ENCODE measurements around the gene ZSCAN29. TPM values are rescaled to one million over a fixed set of nuclear protein-coding genes. Genes with fewer than 3 reads are reported as not detected.

ZSCAN29 gene
- 51.2 TPM for polyA plus RNA-seq (2013, experiment 1 of 4)
- polyA plus RNA-seq (2013, experiment 2 of 4): 51.0 TPM
- 32.5 TPM for polyA plus RNA-seq (2013, experiment 3 of 4)
- 42.0 TPM for polyA plus RNA-seq (2013, experiment 4 of 4)

DNA sequence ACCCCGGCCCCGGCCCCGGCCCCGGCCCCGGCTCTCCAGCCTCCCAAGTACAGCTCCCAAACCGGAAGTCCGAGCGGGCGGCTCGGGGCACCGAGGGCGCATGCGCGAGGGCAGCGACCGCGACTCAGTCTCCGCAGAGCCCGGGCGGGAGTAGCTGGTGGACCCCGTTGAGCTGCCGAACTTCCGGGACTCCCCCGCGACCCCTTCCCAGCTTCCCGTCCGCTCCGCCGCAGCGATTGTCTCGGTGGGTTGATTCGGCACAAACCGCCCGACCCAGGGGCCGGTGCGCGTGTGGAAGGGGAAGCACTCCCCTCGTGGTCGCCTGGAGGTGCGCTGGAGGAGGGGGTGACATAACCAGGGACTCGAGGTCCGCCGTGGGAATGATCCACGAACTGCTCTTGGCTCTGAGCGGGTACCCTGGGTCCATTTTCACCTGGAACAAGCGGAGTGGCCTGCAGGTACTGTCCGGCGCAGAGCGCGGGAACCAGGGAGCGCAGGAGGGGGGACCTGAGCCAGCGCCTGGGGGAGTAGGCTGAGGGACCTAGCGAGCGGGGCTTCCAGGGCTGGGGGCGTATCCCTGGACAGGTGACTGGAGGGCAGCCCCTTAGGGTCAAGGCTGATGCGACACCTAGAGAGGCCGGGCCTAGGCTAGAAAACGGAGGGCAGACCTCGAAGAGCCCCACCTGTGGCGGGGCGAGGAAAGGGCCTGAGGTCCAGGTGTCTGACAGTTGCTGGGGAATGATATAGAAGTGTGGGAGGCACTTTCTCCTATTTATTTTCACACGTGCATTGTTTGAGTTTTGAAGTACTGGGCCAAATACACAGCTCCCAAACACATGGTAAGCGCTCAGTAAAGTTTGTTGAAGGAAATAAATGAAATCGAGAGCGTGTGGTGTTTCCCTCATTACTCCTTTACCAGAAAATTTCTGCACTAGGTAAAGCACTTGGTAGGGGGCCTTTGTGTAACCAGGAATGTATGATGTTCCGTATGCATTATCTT lies at the start of gene ZSCAN29, which contains the start of gene TUBGCP4:
Gene ZSCAN29, minus strand, starts transcription at position 69 of the 1,000 bp plus-strand sequence. CDS start 1,130 bp downstream, outside the sequence.
Gene TUBGCP4, plus strand, starts transcription at position 127 of the 1,000 bp plus-strand sequence. Its CDS starts 254 bp downstream, at position 381.
- Histone ChIP-seq H3K27ac (ENCODE audit: insufficient read depth, low read depth, low read length, poor library complexity, severe bottlenecking) (no peak within 1 kb of the TSS), H3K9me3 (ENCODE audit: control insufficient read depth, low read length) (no peaks in the 10 kb centered on the region), H3K27me3 (ENCODE audit: control insufficient read depth, insufficient read depth, low read length, poor library complexity, severe bottlenecking) (no peaks in the 10 kb centered on the region), H3K4me1 (ENCODE audit: control insufficient read depth, insufficient read depth, low read length) (peaks cover 12% of the 10 kb centered on the region), H3K36me3 (ENCODE audit: control insufficient read depth, insufficient read depth, low read length) (peaks cover 11% of the 10 kb centered on the region), H3K4me3 (ENCODE audit: insufficient read depth, low read depth, low read length) (peak within 1 kb of the TSS; percentile 86)
- WGBS, 2 experiments: 1% methylated on average over 61 to 65 of the region's 66 CpGs

DNA sequence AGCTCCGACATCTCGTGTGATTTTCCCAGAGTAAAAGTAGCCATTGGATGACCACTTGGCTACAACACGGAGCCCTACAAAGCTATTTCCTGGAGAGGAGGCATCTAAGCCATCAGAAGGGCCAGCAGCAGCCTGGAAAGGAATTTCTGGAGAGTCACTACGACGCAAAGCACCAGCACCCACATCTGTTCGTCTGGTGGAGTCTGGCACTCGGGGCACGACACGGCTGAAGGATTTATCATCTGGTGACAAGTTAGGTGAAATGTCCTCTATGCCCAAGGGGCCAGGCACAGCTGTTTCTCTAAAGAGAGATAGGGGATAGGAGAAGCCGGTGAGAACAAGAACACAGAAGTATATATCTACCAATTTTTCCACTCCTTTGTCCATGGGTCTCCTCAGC lies 49.6 kb upstream of the ZSCAN29 start:
- Histone ChIP-seq H3K4me1 (ENCODE audit: control insufficient read depth, insufficient read depth, low read length) (no peaks in the 10 kb centered on the region), H3K36me3 (ENCODE audit: control insufficient read depth, insufficient read depth, low read length) (peaks cover 41% of the 10 kb centered on the region), H3K9me3 (ENCODE audit: control insufficient read depth, low read length) (no peaks in the 10 kb centered on the region), H3K27ac (ENCODE audit: insufficient read depth, low read depth, low read length, poor library complexity, severe bottlenecking) (peak overlapping the region; percentile 19), H3K4me3 (ENCODE audit: insufficient read depth, low read depth, low read length) (no peak overlapping the region), H3K27me3 (ENCODE audit: control insufficient read depth, insufficient read depth, low read length, poor library complexity, severe bottlenecking) (no peaks in the 10 kb centered on the region)
- WGBS, 2 experiments: 96% methylated on average over 10 of the region's 10 CpGs

DNA sequence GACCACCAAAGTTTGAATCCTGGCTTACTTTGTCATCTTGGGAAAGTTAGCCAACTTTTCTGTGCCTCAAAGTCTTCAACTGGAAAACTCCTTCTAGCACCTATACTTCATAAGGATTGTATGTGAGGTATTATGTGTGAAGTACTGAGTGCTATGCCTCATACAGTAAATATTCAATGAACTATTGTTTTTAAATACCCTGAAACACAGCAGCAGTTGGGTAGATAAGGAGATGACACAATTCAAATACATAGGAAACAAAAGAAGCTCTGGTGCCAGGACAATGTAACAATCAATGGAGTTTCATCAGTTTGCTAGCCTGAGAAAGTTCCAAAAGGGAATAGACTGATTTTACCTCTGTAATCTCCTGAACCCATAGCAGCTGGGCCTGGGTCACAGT lies 43.4 kb upstream of the ZSCAN29 start:
- Histone ChIP-seq H3K36me3 (ENCODE audit: control insufficient read depth, insufficient read depth, low read length) (peaks cover 48% of the 10 kb centered on the region), H3K27me3 (ENCODE audit: control insufficient read depth, insufficient read depth, low read length, poor library complexity, severe bottlenecking) (no peaks in the 10 kb centered on the region), H3K4me3 (ENCODE audit: insufficient read depth, low read depth, low read length) (no peak overlapping the region), H3K9me3 (ENCODE audit: control insufficient read depth, low read length) (no peaks in the 10 kb centered on the region), H3K4me1 (ENCODE audit: control insufficient read depth, insufficient read depth, low read length) (no peaks in the 10 kb centered on the region), H3K27ac (ENCODE audit: insufficient read depth, low read depth, low read length, poor library complexity, severe bottlenecking) (no peak overlapping the region)

DNA sequence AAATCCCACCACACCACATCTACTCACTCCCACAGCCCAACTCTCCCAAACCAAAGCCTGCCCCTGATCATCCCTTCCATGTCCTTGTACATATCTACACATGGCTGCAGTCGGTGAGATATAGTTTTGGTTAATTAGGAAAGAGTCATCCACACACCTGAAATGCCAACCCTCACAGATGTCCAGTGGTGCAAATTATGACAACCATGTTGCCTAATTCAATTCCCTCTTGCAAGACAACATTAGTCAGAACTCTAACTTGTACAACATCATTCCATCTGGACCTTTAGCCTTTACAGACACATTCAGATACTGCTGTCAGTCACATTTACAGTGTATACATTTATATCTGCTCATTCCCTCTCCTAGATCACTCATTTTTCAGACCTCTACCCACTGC lies 41.3 kb upstream of the ZSCAN29 start:
- Histone ChIP-seq H3K4me1 (ENCODE audit: control insufficient read depth, insufficient read depth, low read length) (no peaks in the 10 kb centered on the region), H3K27ac (ENCODE audit: insufficient read depth, low read depth, low read length, poor library complexity, severe bottlenecking) (no peak overlapping the region), H3K36me3 (ENCODE audit: control insufficient read depth, insufficient read depth, low read length) (peaks cover 65% of the 10 kb centered on the region), H3K9me3 (ENCODE audit: control insufficient read depth, low read length) (no peaks in the 10 kb centered on the region), H3K27me3 (ENCODE audit: control insufficient read depth, insufficient read depth, low read length, poor library complexity, severe bottlenecking) (no peaks in the 10 kb centered on the region), H3K4me3 (ENCODE audit: insufficient read depth, low read depth, low read length) (no peak overlapping the region)
- 87% methylated on average over 1 of the region's 1 CpG; no CpG with 5 or more reads in 1 of the 2 experiments for WGBS, 2 experiments

DNA sequence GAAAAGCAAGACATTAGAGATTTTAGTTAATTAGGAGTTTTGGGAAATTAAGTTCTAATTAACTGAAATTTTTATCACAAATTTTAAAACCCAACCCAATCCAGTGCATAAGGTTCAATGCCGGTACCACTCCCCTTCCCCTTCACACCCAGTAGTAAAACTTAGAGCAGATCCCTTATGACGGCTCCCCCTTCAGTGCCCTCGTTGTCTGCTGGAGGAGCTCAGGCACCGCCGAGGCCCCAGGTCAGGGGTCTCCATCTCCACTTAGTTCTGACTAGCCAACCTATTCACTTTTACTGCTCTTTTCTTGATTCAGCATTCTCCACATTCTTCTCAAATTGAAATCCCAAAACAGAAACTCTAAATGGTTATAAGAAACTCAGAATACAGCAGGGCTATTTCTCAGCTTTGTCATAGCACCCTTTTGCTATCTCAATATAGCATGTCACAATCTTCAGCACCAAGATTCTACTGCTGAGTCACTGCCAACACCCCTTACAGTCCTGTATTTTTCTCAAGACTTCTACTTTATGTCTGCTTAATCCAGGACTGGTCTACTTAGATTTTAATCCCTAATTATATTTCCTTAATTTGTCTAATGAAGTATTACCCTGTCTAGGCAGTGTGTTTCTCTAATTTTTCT lies 39.9 kb upstream of the ZSCAN29 start:
- 82 to 88% methylated on average over 5 of the region's 5 CpGs for WGBS, 2 experiments
- Histone ChIP-seq H3K27me3 (ENCODE audit: control insufficient read depth, insufficient read depth, low read length, poor library complexity, severe bottlenecking) (no peaks in the 10 kb centered on the region), H3K4me3 (ENCODE audit: insufficient read depth, low read depth, low read length) (no peak overlapping the region), H3K36me3 (ENCODE audit: control insufficient read depth, insufficient read depth, low read length) (peaks cover 74% of the 10 kb centered on the region), H3K4me1 (ENCODE audit: control insufficient read depth, insufficient read depth, low read length) (no peaks in the 10 kb centered on the region), H3K9me3 (ENCODE audit: control insufficient read depth, low read length) (no peaks in the 10 kb centered on the region), H3K27ac (ENCODE audit: insufficient read depth, low read depth, low read length, poor library complexity, severe bottlenecking) (no peak overlapping the region)

DNA sequence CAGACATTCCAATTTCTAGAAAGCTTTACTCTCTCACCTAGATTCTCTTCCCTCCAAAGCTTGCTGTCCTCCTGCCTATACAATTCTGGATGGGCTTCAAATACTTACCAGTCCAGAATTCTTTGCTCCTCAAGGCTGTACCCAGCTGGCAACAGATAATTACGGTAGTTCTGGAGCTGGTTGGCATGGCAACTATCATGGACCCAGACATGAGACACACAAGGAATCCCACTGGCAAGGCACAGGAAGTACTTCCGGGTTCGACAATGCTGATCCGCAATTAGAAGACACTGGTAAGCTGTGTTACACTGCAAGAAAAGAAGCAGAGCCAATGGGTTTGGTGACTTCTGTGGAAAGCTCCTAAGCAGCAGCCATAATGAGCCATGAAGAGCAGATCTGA lies 37.9 kb upstream of the ZSCAN29 start:
- 97 to 98% methylated on average over 4 of the region's 4 CpGs for WGBS, 2 experiments
- Histone ChIP-seq H3K27ac (ENCODE audit: insufficient read depth, low read depth, low read length, poor library complexity, severe bottlenecking) (no peak overlapping the region), H3K27me3 (ENCODE audit: control insufficient read depth, insufficient read depth, low read length, poor library complexity, severe bottlenecking) (no peaks in the 10 kb centered on the region), H3K4me1 (ENCODE audit: control insufficient read depth, insufficient read depth, low read length) (no peaks in the 10 kb centered on the region), H3K36me3 (ENCODE audit: control insufficient read depth, insufficient read depth, low read length) (peaks cover 67% of the 10 kb centered on the region), H3K9me3 (ENCODE audit: control insufficient read depth, low read length) (no peaks in the 10 kb centered on the region), H3K4me3 (ENCODE audit: insufficient read depth, low read depth, low read length) (no peak overlapping the region)

DNA sequence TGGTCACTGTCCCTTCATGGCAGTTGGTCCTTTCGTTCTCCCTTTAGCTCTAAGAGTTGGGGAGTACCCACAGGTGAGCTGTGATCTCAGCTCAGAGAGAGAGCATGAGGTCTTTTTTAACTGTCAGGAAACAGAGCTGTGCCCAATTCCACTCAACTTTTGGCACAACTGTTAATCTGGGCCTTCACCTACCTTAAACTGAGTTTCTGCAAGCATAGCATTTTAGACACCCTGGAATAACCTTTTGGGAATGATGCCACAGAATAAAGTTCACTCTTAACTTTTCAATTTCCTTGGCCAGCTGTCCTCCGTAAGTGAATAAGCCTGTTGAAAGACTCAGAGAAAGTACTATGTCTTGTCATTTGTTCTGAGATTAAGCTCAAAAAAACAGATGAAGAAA lies 36.0 kb upstream of the ZSCAN29 start:
- H3K4me1 ChIP-seq (ENCODE audit: control insufficient read depth, insufficient read depth, low read length): no peaks in the 10 kb centered on the region
- H3K27me3 ChIP-seq (ENCODE audit: control insufficient read depth, insufficient read depth, low read length, poor library complexity, severe bottlenecking): no peaks in the 10 kb centered on the region
- WGBS, 2 experiments: 60 to 70% methylated on average over 2 of the region's 2 CpGs
- H3K36me3 ChIP-seq (ENCODE audit: control insufficient read depth, insufficient read depth, low read length): peaks cover 63% of the 10 kb centered on the region
- no peak overlapping the region for H3K27ac ChIP-seq (ENCODE audit: insufficient read depth, low read depth, low read length, poor library complexity, severe bottlenecking)
- H3K4me3 ChIP-seq (ENCODE audit: insufficient read depth, low read depth, low read length): no peak overlapping the region
- no peaks in the 10 kb centered on the region for H3K9me3 ChIP-seq (ENCODE audit: control insufficient read depth, low read length)

DNA sequence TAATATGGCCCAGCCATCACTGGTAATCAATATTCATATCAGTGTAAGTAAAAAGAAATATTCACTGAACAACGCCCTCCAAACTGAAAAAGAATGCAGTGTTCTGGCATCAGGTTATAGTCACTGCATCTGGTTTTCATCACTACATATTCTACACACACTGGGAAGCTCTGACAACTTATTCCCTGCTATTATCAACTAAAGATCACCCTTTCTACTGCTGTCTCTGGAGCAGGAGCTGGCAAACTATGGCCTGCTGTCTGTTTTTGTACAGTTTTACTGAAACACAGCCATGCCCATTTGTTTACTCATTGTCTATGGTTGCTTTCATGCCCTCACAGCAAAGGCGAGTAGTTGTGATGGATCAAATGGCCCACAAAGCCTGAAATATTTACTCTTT lies 35.3 kb upstream of the ZSCAN29 start:
- H3K36me3 ChIP-seq (ENCODE audit: control insufficient read depth, insufficient read depth, low read length): peaks cover 63% of the 10 kb centered on the region
- WGBS, 2 experiments: 91 to 94% methylated on average over 2 of the region's 2 CpGs
- H3K4me1 ChIP-seq (ENCODE audit: control insufficient read depth, insufficient read depth, low read length): no peaks in the 10 kb centered on the region
- H3K9me3 ChIP-seq (ENCODE audit: control insufficient read depth, low read length): no peaks in the 10 kb centered on the region
- H3K27ac ChIP-seq (ENCODE audit: insufficient read depth, low read depth, low read length, poor library complexity, severe bottlenecking): no peak overlapping the region
- H3K4me3 ChIP-seq (ENCODE audit: insufficient read depth, low read depth, low read length): no peak overlapping the region
- no peaks in the 10 kb centered on the region for H3K27me3 ChIP-seq (ENCODE audit: control insufficient read depth, insufficient read depth, low read length, poor library complexity, severe bottlenecking)

DNA sequence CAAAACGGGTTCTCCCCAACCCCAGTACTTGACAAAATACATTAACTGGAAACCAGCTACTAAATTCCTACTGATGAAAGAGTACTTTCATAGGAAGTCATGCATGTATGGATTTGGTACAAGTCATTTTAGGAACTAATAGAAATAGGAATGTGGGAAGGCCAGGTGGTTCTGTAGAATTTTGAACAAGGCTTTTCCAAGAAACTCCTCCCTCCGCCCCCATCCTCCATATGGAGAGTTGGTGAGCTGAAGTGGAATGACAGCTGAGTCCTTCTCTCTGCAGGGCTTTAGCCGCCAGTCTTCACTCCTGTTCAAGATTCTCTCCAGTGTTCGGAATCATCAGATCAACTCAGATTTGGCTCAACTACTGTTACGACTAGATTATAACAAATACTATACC lies 33.3 kb upstream of the ZSCAN29 start:
- Histone ChIP-seq H3K36me3 (ENCODE audit: control insufficient read depth, insufficient read depth, low read length) (peaks cover 54% of the 10 kb centered on the region), H3K9me3 (ENCODE audit: control insufficient read depth, low read length) (no peaks in the 10 kb centered on the region), H3K4me1 (ENCODE audit: control insufficient read depth, insufficient read depth, low read length) (no peaks in the 10 kb centered on the region), H3K27me3 (ENCODE audit: control insufficient read depth, insufficient read depth, low read length, poor library complexity, severe bottlenecking) (no peaks in the 10 kb centered on the region), H3K27ac (ENCODE audit: insufficient read depth, low read depth, low read length, poor library complexity, severe bottlenecking) (no peak overlapping the region), H3K4me3 (ENCODE audit: insufficient read depth, low read depth, low read length) (no peak overlapping the region)
- 94 to 99% methylated on average over 5 of the region's 5 CpGs for WGBS, 2 experiments

DNA sequence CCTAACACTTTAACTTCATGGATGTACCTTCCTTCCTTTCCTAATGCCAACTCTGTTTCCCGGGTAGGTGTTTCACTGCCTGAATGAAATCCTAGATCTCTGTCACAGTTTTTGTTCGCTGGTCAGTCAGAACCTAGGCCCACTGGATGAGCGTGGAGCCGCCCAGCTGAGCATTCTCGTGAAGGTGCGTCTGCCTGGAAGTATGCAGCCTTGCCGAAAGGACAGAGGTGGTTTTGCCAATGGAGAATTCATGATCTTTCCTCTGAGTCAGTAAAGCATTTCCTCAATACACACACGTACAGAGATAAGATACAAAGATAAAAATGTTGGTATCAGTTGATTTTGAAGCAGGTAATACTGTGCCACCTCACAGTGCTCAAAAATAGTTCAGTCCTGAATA lies 32.8 kb upstream of the ZSCAN29 start:
- WGBS, 2 experiments: 95 to 97% methylated on average over 7 to 8 of the region's 8 CpGs
- Histone ChIP-seq H3K36me3 (ENCODE audit: control insufficient read depth, insufficient read depth, low read length) (peaks cover 54% of the 10 kb centered on the region), H3K27ac (ENCODE audit: insufficient read depth, low read depth, low read length, poor library complexity, severe bottlenecking) (no peak overlapping the region), H3K4me1 (ENCODE audit: control insufficient read depth, insufficient read depth, low read length) (no peaks in the 10 kb centered on the region), H3K4me3 (ENCODE audit: insufficient read depth, low read depth, low read length) (no peak overlapping the region), H3K9me3 (ENCODE audit: control insufficient read depth, low read length) (no peaks in the 10 kb centered on the region), H3K27me3 (ENCODE audit: control insufficient read depth, insufficient read depth, low read length, poor library complexity, severe bottlenecking) (no peaks in the 10 kb centered on the region)
